GM21717 (cell line): Measurements from ENCODE around the gene SLC25A39.
"Not testable (repeated sequence)": the region's sequence is repeated elsewhere in the genome, so short reads cannot be mapped to it uniquely, and the experiment has no call there.

ENCODE experiments used
- ATAC-seq: cut with Tn5 transposase; IDR thresholded peaks from one replicate; pipeline ENCODE4 v1.9.1; 2021; ENCODE audit warnings: mild to moderate bottlenecking, moderate library complexity; ENCODE audit not compliant: unreplicated experiment

Gene SLC25A39

GRCh38 chr17:44324571-44325275, at the start of gene SLC25A39:
TSS of gene SLC25A39 (minus strand) at chr17:44324823. CDS start at chr17:44323562, 1,261 bp downstream.
- peak; percentile 48 for ATAC-seq

- ATAC-seq = no peak
Measured at GRCh38 chr17:44372036-44372435, 47.4 kb upstream of the SLC25A39 start.

GRCh38 chr17:44369414-44370023, 44.9 kb upstream of the SLC25A39 start:
- ATAC-seq = not testable (repeated sequence)

GRCh38 chr17:44368391-44369243, 44.0 kb upstream of the SLC25A39 start:
- ATAC-seq = not testable (repeated sequence)

GRCh38 chr17:44367231-44367979, 42.8 kb upstream of the SLC25A39 start:
- ATAC-seq = no peak

GRCh38 chr17:44365051-44365450, 40.4 kb upstream of the SLC25A39 start:
- ATAC-seq = not testable (repeated sequence)

- ATAC-seq = no peak
Measured at GRCh38 chr17:44363613-44364159, 39.1 kb upstream of the SLC25A39 start, which contains the start of gene FAM171A2. TSS of gene FAM171A2 (minus strand) at chr17:44363853. CDS start at chr17:44363714, 139 bp downstream.

- no peak for ATAC-seq
Measured at GRCh38 chr17:44362949-44363612, 38.5 kb upstream of the SLC25A39 start.

GRCh38 chr17:44362459-44362948, 37.9 kb upstream of the SLC25A39 start:
- no peak for ATAC-seq

- no peak for ATAC-seq
Measured at GRCh38 chr17:44361292-44362260, 37.0 kb upstream of the SLC25A39 start.

- no peak for ATAC-seq
Measured at GRCh38 chr17:44360826-44361225, 36.2 kb upstream of the SLC25A39 start.

- ATAC-seq = no peak
Measured at GRCh38 chr17:44360144-44360533, 35.5 kb upstream of the SLC25A39 start.

- no peak for ATAC-seq
Measured at GRCh38 chr17:44359458-44360143, 35.0 kb upstream of the SLC25A39 start.

- ATAC-seq = no peak
Measured at GRCh38 chr17:44359006-44359405, 34.4 kb upstream of the SLC25A39 start.

GRCh38 chr17:44358066-44358465, 33.4 kb upstream of the SLC25A39 start:
- ATAC-seq = no peak

GRCh38 chr17:44356241-44356640, 31.6 kb upstream of the SLC25A39 start:
- no peak for ATAC-seq

- no peak for ATAC-seq
Measured at GRCh38 chr17:44355642-44356099, 31.0 kb upstream of the SLC25A39 start.
